Breast epithelium (tissue), 3 donors: Measurements from ENCODE around the gene PHGDH.
"Not testable (repeated sequence)": the region's sequence is repeated elsewhere in the genome, so short reads cannot be mapped to it uniquely, and the experiment has no call there.

Source experiments
- CTCF ChIP-seq, 3 donors: fragments of 450-650 bp; IDR thresholded peaks; one replicate each; pipeline ENCODE4 v1.5.1; 2016 to 2017; ENCODE audit warnings: antibody characterized with exemption in 3 of 3, mild to moderate bottlenecking in 3 of 3, moderate library complexity in 3 of 3
- POLR2A ChIP-seq: fragments of 450-650 bp; IDR thresholded peaks from one replicate; pipeline ENCODE4 v1.6.1; 2016; ENCODE audit warnings: antibody characterized with exemption, mild to moderate bottlenecking, moderate library complexity
- POLR2AphosphoS5 ChIP-seq, 3 donors: sonication (generic); formaldehyde crosslinking; IDR thresholded peaks; one replicate each; pipeline ENCODE4 v1.6.1; 2017; ENCODE audit warnings: antibody characterized with exemption in 3 of 3

DNA sequence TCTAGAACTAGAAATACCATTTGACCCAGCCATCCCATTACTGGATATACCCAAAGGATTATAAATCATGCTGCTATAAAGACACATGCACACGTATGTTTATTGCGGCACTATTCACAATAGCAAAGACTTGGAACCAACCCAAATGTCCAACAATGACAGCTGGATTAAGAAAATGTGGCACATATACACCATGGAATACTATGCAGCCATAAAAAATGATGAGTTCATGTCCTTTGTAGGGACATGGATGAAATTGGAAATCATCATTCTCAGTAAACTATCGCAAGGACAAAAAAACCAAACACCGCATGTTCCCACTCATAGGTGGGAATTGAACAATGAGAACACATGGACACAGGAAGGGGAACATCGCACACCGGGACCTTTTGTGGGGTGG is 5.1 kb upstream of the PHGDH start:
- TF ChIP-seq POLR2AphosphoS5 (IDR thresholded peaks at IDR 0.05); CTCF (IDR thresholded peaks at IDR 0.05); POLR2A: not testable (repeated sequence)
